ENCODE results near the gene BLVRA. TPM values are rescaled to one million over a fixed set of nuclear protein-coding genes. Genes with fewer than 3 reads are reported as not detected.
"Not testable (repeated sequence)": the region's sequence is repeated elsewhere in the genome, so short reads cannot be mapped to it uniquely, and the experiment has no call there.

The BLVRA gene
- total RNA-seq, 1 donor from 2014 or later: 25.5 TPM

DNA sequence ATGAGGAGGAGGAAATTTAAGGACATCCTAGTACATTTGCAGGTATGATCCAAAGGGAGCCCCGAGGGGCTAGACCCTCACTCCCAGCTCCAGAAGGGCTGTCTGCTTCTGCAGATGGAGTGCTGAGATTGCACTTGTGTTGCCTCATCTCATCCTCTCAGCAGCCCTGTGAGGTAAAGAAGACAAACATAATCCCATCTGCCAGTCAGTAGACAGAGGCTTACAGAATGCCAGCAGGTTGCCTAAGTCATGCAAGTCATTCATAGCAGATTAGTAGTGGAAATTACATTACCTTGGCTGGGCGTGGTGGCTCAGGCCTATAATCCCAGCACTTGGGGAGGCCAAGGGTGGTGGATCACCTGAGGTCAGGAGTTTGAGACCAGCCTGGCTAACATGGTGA lies 45.4 kb downstream of the BLVRA start:
- intact Hi-C loops (cut with micrococcal nuclease): no loop called here

DNA sequence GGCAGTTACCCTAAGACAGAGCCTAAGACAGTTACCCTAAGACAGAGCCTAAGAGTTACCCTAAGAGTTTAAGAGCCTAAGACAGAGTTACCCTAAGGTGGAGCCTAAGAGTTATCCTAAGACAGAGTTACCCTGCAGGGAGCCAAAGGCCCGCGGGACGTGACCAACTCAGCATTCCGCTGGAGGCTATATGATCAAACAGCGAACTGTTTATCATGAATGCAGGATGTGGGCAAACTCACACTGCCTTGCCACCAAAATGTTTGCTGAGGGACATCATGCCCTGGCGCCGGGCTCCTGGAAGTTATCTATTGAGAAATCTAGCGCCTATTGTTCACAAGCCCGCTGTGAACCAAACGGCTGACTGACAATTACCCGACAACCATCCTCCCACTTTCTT lies 49.9 kb downstream of the BLVRA start:
- intact Hi-C loops (cut with micrococcal nuclease): no loop called here

DNA sequence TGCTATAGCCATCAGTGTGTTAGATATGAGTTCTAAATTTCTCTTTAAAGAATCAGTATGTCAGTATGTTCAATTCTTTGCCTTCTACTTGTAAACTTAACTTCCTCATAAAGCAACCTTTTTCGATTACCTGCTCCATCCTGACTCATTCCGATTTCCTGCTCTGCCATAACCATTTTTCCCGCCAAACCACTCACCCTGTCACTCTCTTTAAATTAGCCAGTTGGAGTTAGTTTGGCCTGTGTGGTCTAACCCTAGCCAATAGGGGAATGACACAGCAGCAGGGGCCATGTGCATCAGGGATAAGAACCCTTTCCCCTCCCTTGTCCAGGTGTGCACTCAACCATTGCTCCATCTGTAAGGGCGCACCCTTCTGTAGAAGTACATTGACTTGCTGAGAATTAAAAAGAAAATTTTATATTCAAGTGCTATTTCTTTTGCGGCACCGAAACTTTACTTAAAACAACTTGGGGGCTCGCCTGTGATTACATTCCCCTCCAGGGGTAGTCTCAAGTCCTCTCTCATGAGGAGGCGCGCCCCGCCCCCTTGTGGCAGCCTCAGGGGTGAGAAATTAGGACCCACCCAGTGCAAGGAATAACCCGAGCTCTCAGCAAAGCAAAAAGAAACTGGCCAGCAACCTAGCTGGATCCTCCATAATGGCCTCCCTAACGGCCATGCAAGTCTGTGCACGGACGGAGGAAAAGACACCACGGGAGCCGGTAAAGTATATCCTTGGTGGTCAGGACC lies 51.9 kb downstream of the BLVRA start:
- intact Hi-C loops (cut with micrococcal nuclease): not testable (repeated sequence)

DNA sequence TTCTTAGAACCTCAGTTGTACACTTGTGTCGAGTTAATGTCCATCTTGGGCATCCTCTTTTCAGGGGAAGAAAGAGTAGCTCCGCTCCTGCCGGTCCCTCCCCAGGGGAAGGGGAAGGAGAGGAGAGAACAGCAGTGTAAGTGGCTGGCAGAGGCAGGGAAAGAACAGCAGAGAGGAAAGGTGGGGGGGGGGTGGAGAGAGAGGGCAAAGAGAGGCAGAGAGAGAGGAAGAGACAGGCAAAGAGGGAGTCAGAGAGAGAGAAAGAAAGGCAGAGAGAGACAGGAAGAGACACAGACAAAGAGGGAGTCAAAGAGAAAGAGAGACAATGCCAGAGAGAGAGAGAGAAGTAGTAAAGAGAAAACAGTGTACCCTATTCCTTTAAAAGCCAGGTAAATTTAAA lies 56.9 kb downstream of the BLVRA start:
- intact Hi-C loops (cut with micrococcal nuclease): no loop called here

DNA sequence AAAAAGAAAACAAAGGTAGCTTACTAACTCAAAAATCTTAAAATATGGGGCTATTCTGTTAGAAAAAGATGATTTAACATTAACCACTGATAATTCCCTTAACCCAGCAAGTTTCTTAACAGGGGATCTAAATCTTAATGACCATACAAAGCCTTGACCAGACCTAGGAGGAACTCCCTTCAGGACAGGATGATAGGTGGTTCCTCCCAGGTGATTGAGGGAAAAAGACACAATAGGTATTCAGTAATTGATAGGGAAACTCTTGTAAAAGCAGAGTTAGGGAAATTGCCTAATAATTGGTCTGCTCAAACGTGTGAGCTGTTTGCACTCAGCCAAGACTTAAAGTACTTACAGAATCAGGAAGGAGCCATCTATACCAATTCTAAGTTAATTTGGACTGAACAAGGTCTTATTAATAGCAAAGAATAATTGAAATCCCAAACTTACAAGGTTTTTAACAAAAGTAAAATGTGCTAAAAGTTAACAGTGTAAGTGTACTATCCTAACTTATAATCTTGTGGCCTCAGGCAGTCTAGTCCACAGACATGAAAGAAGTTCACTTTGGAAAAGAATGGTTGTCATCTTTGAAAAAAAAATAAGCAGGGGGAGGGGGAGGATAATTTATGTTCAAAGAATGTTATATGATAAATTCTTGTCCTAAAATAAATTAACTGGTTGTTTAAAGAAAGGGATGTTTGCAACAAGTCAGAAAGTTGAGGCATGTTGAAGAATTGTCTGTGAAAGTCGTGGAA lies 57.7 kb downstream of the BLVRA start:
- intact Hi-C loops (cut with micrococcal nuclease): not testable (repeated sequence)

DNA sequence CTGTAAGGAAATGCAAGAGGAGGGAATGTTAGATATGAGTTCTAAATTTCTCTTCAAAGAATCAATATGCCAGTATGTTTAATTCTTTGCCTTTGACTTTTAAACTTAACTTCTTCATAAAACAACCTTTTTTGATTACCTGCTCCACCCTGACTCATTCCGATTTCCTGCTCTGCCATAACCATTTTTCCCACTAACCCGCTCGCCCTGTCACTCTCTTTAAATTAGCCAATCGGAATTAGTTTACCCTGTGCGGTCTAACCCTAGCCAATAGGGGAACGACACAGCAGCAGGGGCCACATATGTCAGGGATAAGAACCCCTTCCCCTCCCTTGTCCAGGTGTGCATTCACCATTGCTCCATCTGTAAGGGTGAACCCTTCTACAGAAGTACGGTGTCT lies 64.9 kb downstream of the BLVRA start:
- intact Hi-C loops (cut with micrococcal nuclease): not testable (repeated sequence)

DNA sequence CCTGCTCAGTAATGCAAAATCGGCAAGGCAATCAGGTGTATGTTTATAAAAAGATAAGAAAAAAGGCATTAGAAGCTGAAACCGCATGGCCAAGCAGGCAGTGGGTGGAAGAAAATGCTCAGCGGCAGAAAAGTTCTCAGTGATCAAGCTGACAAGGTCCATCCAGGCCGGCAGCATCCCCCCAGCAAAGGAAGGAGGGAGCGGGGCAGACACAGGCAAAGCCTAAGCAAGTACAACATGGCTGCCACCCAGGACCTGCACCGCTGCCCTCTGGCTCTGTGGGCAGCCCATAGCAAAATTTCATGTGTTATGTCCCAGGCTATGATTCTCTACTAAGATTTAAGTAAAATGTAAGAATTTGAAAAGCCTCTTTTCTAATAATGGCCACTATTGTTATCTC lies 65.5 kb downstream of the BLVRA start:
- intact Hi-C loops (cut with micrococcal nuclease): no loop called here

DNA sequence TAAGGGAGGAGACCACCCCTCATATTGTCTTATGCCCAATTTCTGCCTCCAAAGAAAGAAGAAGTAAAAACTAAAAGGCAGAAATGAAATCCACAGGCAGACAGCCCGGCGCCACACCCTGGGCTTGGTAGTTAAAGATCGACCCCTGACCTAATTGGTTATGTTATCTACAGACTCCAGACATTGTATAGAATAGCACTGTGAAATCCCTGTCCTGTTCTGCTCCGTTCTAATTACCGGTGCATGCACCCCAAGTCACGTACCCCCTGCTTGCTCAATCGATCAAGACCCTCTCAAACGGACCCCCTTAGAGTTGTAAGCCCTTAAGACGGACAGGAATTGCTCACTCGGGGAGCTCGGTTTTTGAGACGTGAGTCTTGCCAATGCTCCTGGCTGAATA lies 66.0 kb downstream of the BLVRA start:
- intact Hi-C loops (cut with micrococcal nuclease): not testable (repeated sequence)

DNA sequence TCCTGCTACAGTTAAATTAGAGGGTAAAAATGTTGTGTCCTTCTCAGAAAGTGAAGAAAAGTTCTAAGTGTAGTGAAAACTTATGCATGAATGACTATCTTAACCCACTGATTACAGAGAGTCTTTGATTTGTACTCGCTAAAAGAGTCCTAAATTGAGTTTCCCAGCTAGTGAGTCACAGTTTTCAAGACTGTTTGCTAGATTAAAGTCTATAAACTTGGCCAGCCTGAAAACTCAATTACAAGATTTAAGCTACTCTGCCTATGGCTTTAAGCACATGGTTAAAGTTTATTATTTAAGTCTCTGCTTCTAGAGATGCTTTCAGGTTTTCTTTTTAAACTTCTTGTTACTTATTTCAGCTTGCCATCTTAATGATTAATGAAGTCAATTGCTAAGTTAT lies 66.5 kb downstream of the BLVRA start:
- intact Hi-C loops (cut with micrococcal nuclease): no loop called here

DNA sequence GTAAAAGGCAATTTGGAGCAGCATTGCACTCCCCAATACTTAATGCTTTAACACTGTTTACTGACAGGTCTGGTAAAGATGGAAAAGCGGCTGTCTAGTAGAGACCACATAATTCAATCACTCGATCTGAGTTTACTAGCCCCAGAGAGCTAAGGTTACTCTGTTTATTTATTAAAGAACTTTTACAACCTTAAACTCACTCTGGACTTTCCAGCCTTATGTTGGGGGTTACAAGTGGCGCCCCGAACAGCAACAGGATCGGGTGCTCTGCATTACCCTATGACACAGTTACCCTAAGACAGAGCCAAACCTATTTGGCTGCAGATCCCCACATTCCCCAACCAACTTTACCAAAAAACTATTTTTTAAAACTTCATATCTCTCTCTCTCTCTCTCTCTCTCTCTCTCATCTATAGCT lies 66.9 kb downstream of the BLVRA start:
- intact Hi-C loops (cut with micrococcal nuclease): no loop called here

DNA sequence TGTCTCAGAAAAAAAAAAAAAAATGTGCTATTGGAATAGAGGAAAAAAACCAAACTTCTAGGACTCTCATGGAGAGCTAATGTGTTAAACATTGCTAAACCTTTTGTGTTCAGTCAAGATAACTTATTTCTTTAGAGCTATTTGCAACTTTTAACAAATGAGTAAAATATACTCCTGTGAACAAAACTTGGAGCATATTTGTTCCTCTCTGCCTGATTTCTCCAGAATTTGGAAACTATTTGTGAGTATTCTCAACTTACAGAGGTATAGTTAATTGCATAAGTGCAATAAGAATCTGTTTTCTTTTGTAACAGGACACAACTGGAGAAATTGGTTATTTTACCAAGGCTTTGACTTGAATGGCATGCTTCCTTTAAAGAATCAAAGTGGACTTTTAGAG lies 72.4 kb downstream of the BLVRA start:
- intact Hi-C loops (cut with micrococcal nuclease): loop anchor here (10.0 kb wide), 1 partner anchor 1886 kb away; no protein-coding TSS in a partner anchor

DNA sequence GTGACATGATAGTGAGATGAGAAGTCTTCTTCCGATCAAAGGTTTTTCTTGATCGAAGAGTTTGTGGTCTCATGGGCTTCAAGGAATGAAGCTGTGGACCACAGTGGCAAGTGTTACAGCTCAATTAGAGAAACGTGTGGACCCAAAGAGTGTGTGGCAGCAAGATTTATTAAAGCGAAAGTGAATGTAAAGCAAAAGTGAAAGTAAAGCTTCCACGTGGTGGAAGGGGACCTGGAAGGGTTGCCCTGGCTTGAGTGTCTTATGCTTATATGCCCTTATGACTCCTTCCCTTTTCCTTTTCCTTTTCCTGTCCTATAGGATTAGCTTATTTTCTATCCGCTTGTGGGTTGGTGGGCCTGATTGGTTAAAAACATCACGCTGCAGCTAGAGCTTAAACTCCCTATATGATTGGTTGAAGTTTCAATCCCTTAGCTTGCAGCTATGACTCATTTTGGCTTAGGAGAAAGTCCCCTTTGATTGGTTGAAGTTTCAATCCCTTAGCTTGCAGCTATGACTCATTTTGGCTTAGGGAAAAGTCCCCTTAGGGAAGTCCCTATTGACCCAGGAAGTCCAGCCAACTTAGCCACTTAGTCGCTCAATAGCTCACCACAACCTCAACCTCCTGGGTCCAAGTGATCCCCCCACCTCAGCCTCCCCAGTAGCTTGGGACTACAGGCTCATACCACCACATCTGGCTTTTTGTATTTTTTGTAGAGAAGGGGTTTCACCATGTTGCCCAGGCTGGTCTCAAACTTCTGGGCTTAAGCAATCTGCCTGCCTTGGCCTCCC lies 76.2 kb downstream of the BLVRA start:
- intact Hi-C loops (cut with micrococcal nuclease): loop anchor here (1.0 to 10.0 kb wide), 2 partner anchors 35 to 1890 kb away; partner anchors contain the start of gene MRPS24

DNA sequence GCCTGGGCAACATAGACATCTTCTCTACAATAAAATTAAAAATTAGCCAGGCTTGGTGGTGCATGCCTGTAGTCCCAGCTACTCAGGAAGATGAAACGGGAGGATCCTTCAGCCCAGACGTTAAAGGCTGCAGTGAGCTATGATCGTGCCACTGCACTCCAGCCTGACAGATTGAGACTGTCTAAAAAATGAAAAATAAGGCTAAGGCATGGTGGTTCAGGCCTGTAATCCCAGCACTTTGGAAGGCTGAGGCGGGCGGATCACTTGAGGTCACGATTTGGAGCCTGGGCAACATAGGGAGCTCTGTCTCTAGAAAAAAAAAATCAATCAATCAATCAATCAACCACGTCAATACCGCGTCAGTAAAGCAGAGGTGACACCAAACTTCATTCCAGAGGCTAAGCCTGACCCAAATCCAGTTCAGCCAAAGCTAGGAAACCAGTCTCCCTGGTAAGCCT lies 79.8 kb downstream of the BLVRA start:
- intact Hi-C loops (cut with micrococcal nuclease): loop anchor here (2.0 to 10.0 kb wide), 5 partner anchors 79 to 1893 kb away; partner anchors contain the start of genes BLVRA and COA1

DNA sequence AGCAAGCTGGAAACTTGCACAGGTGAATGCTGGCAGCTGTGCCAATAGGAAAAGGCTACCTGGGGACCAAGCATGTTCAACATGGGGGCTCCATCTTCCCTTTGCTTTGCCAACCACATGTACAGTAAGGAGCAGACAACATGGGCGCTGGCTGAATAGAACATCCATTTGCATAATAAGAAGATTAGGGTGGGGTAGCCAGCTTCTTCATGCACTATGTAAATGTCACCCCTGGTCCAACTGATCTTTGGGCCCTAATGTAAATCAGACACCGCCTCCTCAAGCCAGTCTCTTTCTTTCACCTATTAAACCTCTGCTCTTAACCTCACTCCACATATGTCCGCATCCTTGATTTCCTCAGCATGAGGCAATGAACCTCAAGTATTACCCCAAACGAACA lies 84.8 kb downstream of the BLVRA start:
- intact Hi-C loops (cut with micrococcal nuclease): no loop called here

DNA sequence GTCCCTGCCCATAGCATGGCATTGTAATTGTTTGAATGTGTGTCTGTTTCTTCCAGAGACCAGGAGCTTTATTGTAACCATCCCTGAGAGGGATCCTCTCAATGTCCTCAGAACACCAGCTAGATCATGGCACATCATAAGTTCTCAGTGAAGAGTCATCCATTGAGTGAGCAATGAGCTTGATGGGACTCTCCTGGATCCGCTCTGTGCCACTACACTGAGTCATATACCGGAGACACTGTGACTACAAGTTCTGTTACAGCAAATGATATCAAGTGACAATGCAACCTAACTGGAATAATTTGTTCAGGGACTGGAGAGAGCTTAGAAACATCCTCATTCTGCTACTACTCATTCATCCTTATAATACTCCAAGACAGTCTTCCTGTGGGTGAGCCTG lies 85.8 kb downstream of the BLVRA start:
- intact Hi-C loops (cut with micrococcal nuclease): no loop called here

DNA sequence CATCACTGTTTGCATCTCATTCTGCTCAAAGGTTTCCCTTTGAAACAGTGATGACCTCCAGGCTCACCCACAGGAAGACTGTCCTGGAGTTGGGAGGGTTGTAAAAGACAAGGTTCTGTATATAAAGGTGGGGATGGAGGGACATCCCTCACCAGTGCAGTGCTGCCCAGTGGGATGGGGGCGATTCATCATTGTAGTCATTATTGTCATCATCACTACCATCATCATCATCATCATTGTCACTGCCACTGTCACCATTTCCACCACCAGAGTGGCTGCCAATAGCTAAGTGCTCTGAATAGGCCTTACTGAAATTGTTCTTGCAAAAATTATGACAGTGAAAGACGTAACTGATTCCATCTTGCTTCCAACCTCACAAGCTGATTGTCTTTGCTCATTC lies 86.2 kb downstream of the BLVRA start:
- intact Hi-C loops (cut with micrococcal nuclease): no loop called here

DNA sequence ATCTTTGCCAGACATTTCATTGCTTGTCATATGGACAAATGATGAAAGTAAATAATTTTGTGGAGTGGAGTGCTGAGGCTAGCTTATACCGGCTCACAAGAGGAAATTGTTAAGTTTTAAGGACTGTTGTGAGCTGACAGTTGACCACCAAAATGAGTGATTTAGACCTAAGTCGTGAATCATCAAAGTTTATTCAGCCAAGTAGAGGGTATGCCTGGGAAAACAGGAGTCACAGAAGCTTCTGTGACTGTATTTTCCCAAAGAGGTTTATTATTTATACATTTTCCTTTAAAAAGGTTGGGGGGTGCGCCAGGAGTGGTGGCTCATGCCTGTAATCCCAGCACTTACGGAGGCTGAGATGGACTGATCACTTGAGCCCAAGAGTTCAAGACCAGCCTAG lies 89.0 kb downstream of the BLVRA start:
- intact Hi-C loops (cut with micrococcal nuclease): no loop called here

DNA sequence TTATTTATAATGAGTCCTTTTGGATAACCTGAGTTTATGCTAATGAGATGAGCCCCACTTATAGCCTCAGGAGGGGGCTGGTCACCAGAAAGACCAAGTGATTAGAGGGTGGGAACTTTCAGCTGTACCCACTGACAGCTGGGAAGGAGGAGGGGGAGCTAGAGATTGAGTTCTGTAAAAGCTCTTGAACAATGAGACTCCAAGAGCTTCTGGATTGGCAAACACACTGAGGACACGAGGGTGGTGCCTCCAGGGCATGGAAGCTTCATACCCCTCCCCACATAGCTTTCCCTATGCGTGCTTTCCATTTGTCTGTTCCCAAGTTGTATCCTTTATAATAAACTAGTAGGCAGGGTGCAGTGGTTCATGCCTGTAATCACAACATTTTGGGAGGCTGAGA lies 90.6 kb downstream of the BLVRA start:
- intact Hi-C loops (cut with micrococcal nuclease): no loop called here

DNA sequence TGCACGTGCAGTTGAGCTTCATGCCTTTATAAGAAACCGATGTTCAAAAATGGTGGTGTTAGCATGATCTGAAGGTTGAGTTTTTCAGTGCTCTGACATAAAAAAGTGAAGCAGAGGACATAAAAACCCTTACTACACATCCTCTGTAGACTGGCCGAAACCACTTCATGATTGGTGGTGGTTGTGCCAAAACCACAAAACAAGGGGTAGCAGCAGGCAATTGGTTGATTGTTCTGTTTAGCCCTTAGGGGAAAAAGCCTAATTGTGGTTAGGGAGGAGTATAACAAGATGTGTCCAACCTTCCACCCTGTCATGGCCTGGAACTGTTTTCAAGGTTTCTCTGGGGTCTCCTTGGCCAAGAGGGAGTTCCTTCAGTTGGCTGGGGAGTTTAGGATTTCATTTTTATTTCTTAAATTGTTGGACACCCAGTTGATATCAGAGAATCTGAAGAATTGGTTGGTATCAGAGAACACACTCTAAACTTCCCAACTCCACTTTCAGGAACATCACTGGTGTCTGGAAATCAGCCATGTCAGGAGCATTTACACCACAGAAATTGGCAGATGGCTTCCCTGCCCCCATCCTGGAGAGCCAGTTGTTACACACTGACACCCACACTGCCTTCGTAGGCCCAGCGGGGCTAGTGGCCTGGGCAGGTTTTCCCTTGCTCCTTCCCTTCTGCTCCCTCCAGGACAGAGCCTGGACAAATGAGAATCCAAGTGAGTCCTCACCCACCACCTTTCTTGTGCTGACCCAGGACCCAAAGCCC lies 92.1 kb downstream of the BLVRA start:
- intact Hi-C loops (cut with micrococcal nuclease): no loop called here

DNA sequence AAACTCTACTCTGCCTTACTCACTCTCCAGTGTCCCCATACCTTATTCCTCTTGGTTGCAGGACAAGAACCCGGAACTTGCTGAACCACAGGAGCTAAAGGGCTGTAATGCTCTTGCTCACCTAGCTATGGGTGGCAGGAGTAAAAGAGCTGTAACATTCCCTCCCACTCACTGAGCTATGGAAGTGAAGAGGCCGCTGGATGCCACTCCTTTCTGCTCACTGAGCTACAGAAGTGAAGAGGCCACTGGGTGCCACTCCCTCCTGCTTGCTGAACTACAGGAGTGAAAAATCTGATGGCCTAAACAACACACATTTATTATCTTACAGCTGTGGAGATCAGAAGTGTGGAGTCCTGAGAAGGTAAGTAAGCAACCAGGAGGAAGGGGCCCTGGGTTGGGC lies 93.3 kb downstream of the BLVRA start:
- intact Hi-C loops (cut with micrococcal nuclease): no loop called here

DNA sequence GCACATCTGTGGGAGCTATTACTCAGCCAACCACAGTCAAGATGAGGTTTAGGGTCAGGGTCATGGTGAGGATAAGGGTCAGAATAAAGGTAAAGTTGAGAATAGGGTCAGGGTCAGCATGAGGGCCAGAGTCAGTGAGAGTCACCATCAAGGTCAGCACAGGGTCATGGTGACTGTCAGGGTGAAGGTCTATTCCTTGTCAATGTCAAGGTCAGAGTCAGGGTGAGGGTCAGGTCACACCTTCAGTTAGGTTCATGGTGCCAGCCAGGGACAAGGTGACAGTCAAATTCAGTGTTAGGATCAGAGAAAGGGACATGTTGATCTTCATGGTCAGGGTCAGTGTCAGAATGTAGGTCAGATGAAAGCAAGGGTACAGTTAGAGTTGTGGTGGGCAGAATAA lies 96.7 kb downstream of the BLVRA start:
- intact Hi-C loops (cut with micrococcal nuclease): no loop called here
